ENCODE measurements around the gene ASB8. TPM values are rescaled to one million over a fixed set of nuclear protein-coding genes. Genes with fewer than 3 reads are reported as not detected.
"Not testable (repeated sequence)": the region's sequence is repeated elsewhere in the genome, so short reads cannot be mapped to it uniquely, and the experiment has no call there.

Gene ASB8
- total RNA-seq, 6 experiments from 2014 or later: 30.9 to 41.8 (median 34.6) TPM

GRCh38 chr12:48119078-48119833 lies 38.1 kb downstream of the ASB8 start, which contains the start of gene PFKM:
Gene PFKM (plus strand): TSS chr12:48119364. CDS start chr12:48122775, 3,411 bp downstream.
- Mint-ChIP-seq H3K4me1 (ENCODE audit: low read depth) (peaks cover 32% of the 10 kb centered on the region), H3K36me3 (ENCODE audit: low read depth) (no peaks in the 10 kb centered on the region; the same call in 1 of the 2 replicates), H3K27ac (peak within 1 kb of the TSS; percentile 87), H3K9me3 (no peaks in the 10 kb centered on the region), H3K27me3 (ENCODE audit: insufficient read depth) (peaks cover 13% of the 10 kb centered on the region), H3K4me3 (peak within 1 kb of the TSS; percentile 99)
- TF ChIP-seq CTCF (IDR thresholded peaks at IDR 0.05): no peak
- DNase-seq: peak; percentile 82

- peaks cover 32% of the 10 kb centered on the region for H3K4me1 Mint-ChIP-seq (ENCODE audit: low read depth)
- no peak for DNase-seq
- no peak for TF ChIP-seq CTCF (IDR thresholded peaks at IDR 0.05)
- peak overlapping the region; percentile 99 for H3K4me3 Mint-ChIP-seq
- H3K9me3 Mint-ChIP-seq: no peaks in the 10 kb centered on the region
- peaks cover 22% of the 10 kb centered on the region for H3K27me3 Mint-ChIP-seq (ENCODE audit: insufficient read depth)
- no peaks in the 10 kb centered on the region; the same call in 1 of the 2 replicates for H3K36me3 Mint-ChIP-seq (ENCODE audit: low read depth)
- H3K27ac Mint-ChIP-seq: no peak overlapping the region
Observed at GRCh38 chr12:48118284-48118871, 38.9 kb downstream of the ASB8 start.

DNA sequence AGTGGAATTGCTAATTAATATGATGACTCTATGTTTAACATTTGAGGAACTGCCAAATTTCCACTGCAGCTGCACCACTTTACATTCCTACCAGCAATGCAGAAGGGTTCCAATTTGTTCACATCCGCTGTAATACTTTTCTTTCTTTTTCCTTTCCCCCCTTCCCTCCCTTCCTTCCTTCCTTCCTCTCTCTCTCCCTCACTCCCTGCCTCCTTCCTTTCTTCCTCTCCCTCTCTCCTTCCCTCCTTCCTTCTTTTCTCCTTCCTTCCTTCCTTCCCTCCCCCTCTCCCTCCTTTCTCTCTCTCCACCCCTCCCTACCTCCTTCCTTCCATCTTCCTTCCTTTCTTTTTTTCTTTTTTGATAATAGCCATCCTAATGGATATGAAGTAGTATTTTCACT lies 41.4 kb downstream of the ASB8 start:
- TF ChIP-seq CTCF (IDR thresholded peaks at IDR 0.05): no peak
- DNase-seq: no peak
- Mint-ChIP-seq H3K27ac (no peak overlapping the region), H3K27me3 (ENCODE audit: insufficient read depth) (peaks cover 22% of the 10 kb centered on the region), H3K36me3 (ENCODE audit: low read depth) (no peaks in the 10 kb centered on the region), H3K4me1 (ENCODE audit: low read depth) (peaks cover 28% of the 10 kb centered on the region), H3K4me3 (no peak overlapping the region), H3K9me3 (no peaks in the 10 kb centered on the region)

GRCh38 chr12:48111312-48111693 lies 46.0 kb downstream of the ASB8 start:
- H3K36me3 Mint-ChIP-seq (ENCODE audit: low read depth); H3K4me3 Mint-ChIP-seq; H3K9me3 Mint-ChIP-seq; H3K27ac Mint-ChIP-seq; DNase-seq: not testable (repeated sequence)
- Mint-ChIP-seq H3K27me3 (ENCODE audit: insufficient read depth) (peaks cover 24% of the 10 kb centered on the region), H3K4me1 (ENCODE audit: low read depth) (peaks cover 12% of the 10 kb centered on the region)

- peaks cover 13% of the 10 kb centered on the region for H3K4me1 Mint-ChIP-seq (ENCODE audit: low read depth)
- DNase-seq: no peak
- H3K9me3 Mint-ChIP-seq: no peaks in the 10 kb centered on the region
- H3K4me3 Mint-ChIP-seq: no peak overlapping the region
- TF ChIP-seq CTCF (IDR thresholded peaks at IDR 0.05): no peak
- H3K36me3 Mint-ChIP-seq (ENCODE audit: low read depth): no peaks in the 10 kb centered on the region
- H3K27ac Mint-ChIP-seq: no peak overlapping the region
- H3K27me3 Mint-ChIP-seq (ENCODE audit: insufficient read depth): peaks cover 24% of the 10 kb centered on the region
Observed at GRCh38 chr12:48110691-48111311, 46.5 kb downstream of the ASB8 start.

DNA sequence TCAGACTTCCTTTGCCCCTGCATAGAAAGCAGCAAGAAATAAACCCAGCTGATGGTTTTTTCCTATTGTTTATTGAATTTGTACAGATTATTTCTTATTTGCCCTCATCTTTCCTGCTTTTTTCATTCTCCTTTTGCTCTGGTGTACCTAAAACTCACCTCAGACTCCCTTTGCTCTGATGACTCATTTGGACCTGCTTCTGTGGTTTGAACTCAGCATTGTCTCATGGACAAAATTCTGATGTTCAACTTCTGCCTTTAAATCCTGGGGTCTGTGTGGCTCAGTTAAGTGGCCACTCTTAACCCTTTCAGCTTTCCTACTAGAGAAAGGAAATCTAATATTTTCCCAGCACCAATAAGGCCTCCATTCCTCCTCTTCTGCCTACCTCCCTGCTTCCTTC lies 47.9 kb downstream of the ASB8 start:
- Mint-ChIP-seq H3K27ac (no peak overlapping the region), H3K9me3 (no peaks in the 10 kb centered on the region), H3K4me1 (ENCODE audit: low read depth) (peaks cover 13% of the 10 kb centered on the region), H3K36me3 (ENCODE audit: low read depth) (no peaks in the 10 kb centered on the region), H3K4me3 (no peak overlapping the region), H3K27me3 (ENCODE audit: insufficient read depth) (peaks cover 14% of the 10 kb centered on the region)
- TF ChIP-seq CTCF (IDR thresholded peaks at IDR 0.05): no peak
- DNase-seq: no peak

Data from HFFc6 (cell line).